Measurements from ENCODE around the gene MPL.

Gene MPL

DNA sequence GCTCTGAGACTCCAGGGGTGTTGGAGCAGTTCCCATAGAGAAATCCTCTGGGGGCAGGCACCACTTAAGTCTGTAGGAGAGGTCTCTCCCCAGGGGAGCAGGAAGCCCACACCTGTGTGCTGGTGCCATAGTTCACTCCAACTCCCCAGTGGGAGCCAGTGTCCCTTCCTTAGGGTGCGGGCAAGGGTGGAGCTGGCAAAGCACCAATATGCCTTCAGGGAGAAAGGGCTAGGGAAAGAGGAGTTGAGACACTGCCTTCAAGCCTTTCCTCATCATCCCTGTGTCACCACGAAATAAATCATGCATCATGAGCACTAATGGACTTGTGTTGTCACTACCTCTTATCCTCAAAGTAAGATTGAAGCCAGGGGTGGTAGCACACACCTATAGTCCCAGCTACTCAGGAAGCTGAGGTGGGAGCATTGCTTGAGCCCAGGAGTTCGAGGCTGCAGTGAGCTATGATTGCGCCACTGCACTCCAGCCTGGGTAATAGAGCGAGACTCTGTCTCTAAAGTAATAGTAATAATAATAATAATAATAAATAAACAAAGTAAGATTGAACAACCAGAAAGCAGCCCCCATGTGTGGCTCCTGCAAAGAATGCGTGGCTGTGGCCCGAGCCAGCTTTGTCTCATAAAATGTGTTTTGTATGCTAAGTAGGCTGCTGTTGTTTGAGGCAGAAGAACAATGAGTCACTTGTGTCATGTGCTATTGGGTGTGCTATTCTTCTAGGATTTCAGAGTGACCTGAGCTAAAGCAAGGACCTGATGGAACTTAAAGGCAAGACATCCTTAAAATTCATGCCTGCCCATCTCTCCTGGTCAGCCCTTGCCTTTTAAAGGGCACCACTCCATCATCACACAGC, 43.5 kb upstream of the MPL start:
- no peak for DNase-seq (ENCODE audit: low spot score)
- in situ Hi-C loops (cut with MboI; ENCODE audit: low pct_unique_long_range_greater_than_20kb, low sequenced_read_pairs, unreplicated experiment): no loop called here
- TF ChIP-seq, protein P1, sequence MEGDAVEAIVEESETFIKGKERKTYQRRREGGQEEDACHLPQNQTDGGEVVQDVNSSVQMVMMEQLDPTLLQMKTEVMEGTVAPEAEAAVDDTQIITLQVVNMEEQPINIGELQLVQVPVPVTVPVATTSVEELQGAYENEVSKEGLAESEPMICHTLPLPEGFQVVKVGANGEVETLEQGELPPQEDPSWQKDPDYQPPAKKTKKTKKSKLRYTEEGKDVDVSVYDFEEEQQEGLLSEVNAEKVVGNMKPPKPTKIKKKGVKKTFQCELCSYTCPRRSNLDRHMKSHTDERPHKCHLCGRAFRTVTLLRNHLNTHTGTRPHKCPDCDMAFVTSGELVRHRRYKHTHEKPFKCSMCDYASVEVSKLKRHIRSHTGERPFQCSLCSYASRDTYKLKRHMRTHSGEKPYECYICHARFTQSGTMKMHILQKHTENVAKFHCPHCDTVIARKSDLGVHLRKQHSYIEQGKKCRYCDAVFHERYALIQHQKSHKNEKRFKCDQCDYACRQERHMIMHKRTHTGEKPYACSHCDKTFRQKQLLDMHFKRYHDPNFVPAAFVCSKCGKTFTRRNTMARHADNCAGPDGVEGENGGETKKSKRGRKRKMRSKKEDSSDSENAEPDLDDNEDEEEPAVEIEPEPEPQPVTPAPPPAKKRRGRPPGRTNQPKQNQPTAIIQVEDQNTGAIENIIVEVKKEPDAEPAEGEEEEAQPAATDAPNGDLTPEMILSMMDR (IDR thresholded peaks at IDR 0.05; ENCODE audit: extremely low read depth, insufficient read depth, missing control alignments): no peak

DNA sequence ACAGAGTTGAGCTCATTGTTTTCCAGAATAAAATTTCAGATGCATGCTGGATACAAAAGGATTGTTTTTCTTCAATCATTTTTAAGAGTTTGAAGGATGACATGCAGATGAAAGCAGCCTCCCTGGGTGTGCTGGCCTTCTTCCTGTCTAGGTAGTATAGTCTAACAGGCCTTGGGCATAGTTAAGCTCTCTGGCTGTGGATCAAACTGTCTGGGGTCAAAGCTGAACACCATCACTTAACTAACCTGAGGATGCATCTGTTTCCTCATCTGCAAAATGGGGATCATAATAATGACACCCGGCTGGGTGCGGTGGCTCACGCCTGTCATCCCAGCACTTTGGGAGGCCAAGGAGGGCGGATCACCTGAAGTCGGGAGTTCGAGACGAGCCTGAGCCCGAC, 42.9 kb upstream of the MPL start:
- TF ChIP-seq, protein P1 (IDR thresholded peaks at IDR 0.05; ENCODE audit: extremely low read depth, insufficient read depth, missing control alignments): no peak
- in situ Hi-C loops (cut with MboI; ENCODE audit: low pct_unique_long_range_greater_than_20kb, low sequenced_read_pairs, unreplicated experiment): no loop called here
- no peak for DNase-seq (ENCODE audit: low spot score)

DNA sequence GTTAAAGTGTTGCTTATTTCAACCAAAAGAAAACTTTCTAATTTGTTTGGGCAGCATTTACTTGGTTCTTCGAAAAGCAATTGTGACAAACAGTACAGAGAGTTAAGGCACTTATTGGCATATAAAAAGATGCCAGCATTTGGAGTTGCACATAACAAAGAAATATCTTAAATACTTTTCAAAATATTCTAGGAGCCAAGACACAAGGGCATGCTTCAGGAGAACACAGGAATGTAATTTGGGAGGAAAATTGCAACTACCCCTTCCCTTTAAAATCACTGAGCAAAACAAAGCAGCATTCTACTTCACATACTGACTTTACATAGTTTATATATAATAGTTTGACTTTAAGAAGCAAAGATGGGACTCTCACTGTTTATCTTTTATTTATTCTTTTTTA, 41.4 kb upstream of the MPL start:
- TF ChIP-seq, protein P1 (IDR thresholded peaks at IDR 0.05; ENCODE audit: extremely low read depth, insufficient read depth, missing control alignments): no peak
- DNase-seq (ENCODE audit: low spot score): no peak
- in situ Hi-C loops (cut with MboI; ENCODE audit: low pct_unique_long_range_greater_than_20kb, low sequenced_read_pairs, unreplicated experiment): no loop called here

DNA sequence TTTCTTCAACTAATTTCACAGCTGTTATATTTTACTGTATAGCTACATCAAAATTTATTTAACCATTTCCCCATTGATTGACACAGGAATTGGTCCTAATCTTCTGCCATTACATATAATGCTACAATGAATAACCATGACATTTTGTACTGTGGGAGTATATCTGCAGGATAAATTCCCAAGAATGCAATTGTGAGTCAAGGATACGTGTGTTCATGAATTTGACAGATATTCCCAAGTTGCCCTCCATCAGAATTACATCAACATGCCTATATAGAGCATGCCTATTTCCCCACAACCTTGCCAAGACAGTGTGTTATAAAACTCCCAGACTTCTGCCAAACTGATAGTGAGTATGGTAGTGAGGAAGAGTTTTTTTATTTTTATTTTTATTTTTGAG, 39.6 kb upstream of the MPL start:
- in situ Hi-C loops (cut with MboI; ENCODE audit: low pct_unique_long_range_greater_than_20kb, low sequenced_read_pairs, unreplicated experiment): no loop called here
- no peak for DNase-seq (ENCODE audit: low spot score)
- TF ChIP-seq, protein P1 (IDR thresholded peaks at IDR 0.05; ENCODE audit: extremely low read depth, insufficient read depth, missing control alignments): no peak

DNA sequence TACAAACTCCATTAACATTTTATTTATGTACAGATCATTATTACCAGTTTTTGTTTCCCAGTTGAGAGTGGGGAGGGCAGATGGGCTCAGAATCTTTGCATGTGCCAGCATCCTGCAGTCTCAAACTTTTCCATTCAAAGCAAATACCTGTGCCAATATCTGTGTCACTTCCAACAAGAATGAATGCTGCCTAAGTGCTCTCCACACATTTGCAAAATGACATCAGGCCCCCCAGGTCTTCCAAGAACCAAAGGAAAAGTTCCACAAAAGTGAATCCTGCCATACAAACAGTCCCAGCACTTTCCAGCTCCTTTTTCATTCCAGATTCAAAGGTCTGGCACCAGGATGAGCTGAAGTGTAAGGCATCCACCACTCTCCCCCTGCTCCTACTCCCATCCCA, 38.5 kb upstream of the MPL start:
- in situ Hi-C loops (cut with MboI; ENCODE audit: low pct_unique_long_range_greater_than_20kb, low sequenced_read_pairs, unreplicated experiment): no loop called here
- no peak for DNase-seq (ENCODE audit: low spot score)
- TF ChIP-seq, protein P1 (IDR thresholded peaks at IDR 0.05; ENCODE audit: extremely low read depth, insufficient read depth, missing control alignments): no peak

DNA sequence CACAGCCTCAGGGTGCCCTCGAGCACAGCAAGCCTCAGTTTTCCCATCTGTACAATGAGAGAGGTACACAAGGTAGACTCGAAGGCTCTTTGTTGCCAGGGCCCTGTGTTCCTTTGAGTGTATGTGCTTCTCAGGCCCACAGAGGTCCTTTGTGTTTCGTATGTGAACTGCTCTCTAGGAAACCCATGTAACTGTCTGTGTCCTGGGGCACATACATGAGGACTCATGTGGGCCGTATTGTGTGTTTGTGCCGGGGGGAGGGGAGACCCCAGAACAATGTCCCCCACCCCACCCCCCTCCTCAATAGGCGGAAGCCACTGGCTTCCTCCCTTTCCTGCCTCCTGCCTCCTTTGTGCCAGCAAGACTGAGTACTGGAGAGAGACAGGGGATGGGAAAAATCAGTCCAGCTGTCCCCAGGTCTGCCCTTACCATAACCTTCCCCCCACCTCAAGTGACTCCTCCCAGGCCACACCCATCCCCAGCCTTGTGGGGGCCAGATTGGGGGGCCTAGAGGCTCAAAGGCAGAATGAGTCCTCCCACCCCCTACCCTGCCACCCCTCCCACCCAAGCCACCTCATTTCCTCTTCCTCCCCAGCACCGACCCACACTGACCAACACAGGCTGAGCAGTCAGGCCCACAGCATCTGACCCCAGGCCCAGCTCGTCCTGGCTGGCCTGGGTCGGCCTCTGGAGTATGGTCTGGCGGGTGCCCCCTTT, 37.1 kb upstream of the MPL start, which contains the start of gene TIE1:
TIE1 (plus strand) TSS at position 605 of the 717 bp plus-strand sequence; CDS start at position 695, 90 bp downstream.
- in situ Hi-C loops (cut with MboI; ENCODE audit: low pct_unique_long_range_greater_than_20kb, low sequenced_read_pairs, unreplicated experiment): no loop called here

More for the DNA sequence above, 37.1 kb upstream of the MPL start, which contains the start of gene TIE1:
- TF ChIP-seq, protein P1 (IDR thresholded peaks at IDR 0.05; ENCODE audit: extremely low read depth, insufficient read depth, missing control alignments): no peak
- no peak for DNase-seq (ENCODE audit: low spot score)

Data from GM13977 (cell line).